ENCODE data around the gene AP4S1.
A peak's percentile ranks its signal among the peaks of the same experiment; 100 is the strongest.
"Not testable (repeated sequence)": the region's sequence is repeated elsewhere in the genome, so short reads cannot be mapped to it uniquely, and the experiment has no call there.

Gene AP4S1

DNA sequence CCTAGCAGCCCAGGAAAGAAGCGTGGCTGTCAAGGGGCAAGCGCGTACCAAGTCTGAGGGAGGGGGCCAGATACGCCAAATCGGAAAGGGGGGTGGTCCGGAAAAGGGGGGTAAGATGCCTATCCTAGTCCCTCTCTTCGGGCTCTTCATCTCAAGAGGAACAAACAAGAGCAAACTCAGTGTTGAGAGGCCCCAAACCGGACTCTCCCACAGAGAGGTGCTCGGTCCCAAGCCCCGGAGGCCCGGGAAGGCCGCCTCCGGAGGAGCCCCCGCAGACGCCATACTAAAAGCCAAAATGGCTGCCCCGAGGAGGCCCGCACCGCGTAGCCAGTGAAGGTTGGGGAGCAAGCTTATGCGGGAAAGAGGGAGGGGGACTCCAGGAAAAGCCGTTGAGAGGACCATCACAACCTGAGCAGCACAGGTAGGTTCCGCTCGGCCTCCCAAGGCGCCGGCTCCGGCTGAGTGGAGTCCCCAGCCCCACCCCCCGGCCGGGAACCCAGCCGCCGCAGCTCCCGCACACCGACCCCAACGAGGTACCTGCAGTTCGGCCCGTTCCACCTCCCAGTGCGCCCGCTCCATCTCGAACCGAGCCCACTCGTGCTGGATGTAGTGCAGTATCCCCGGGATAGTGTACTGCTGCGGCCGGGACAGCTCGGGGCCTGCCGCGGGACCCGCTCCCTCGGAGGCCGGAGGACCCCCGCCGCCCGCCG is at the start of gene AP4S1:
TSS of gene AP4S1 (plus strand) at position 283 of the 710 bp plus-strand sequence. CDS start 40,548 bp downstream, outside the sequence.
- no peak for DNase-seq

- DNase-seq: no peak
Measured at GRCh38 chr14:30977752-30978151, 47.7 kb upstream of the AP4S1 start.

GRCh38 chr14:30980106-30980704 is 45.2 kb upstream of the AP4S1 start:
- DNase-seq: peak; percentile 34

DNA sequence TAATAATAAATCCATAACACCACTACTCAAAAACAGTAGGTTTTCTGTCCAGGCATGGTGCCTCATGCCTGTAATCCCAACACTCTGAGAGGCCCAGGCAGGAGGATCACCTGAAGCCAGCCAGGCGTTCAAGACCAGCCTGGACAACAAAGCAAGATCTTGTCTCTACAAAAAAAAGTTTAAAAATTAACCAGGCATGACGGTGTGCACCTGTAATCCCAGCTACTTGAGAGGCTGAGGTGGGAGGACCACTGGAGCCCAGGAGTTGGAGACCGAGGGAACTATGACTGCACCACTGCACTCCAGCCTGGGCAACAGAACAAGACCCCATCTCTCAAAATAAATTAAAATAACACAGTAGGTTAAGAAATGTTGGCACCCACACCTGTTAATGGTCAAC is 44.5 kb upstream of the AP4S1 start:
- no peak for DNase-seq

DNA sequence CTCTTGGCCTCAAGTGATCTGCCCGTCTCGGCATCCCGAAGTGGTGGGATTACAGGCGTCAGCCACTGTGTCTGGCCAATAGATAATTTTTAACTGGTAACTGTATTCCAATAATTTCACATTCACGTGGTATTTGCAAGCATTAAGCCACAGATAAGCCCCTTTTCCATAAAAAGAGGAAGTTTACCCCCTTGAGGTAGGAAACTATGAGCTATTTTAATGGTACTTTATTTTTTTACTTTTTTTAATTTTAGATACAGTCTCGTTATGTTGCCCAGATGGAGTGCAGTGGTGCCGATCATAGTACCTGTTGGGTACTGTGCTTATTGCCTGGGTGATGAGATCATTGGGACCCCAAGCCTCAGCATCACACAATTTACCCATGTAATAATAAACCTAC is 42.9 kb upstream of the AP4S1 start:
- peak; percentile 20 for DNase-seq

GRCh38 chr14:30983858-30984257 is 41.6 kb upstream of the AP4S1 start:
- no peak for DNase-seq

GRCh38 chr14:30985796-30986195 is 39.7 kb upstream of the AP4S1 start:
- no peak for DNase-seq

- no peak for DNase-seq
Measured at GRCh38 chr14:30988509-30988908, 36.9 kb upstream of the AP4S1 start.

GRCh38 chr14:30990770-30991169 is 34.7 kb upstream of the AP4S1 start:
- DNase-seq: peak; percentile 14

DNA sequence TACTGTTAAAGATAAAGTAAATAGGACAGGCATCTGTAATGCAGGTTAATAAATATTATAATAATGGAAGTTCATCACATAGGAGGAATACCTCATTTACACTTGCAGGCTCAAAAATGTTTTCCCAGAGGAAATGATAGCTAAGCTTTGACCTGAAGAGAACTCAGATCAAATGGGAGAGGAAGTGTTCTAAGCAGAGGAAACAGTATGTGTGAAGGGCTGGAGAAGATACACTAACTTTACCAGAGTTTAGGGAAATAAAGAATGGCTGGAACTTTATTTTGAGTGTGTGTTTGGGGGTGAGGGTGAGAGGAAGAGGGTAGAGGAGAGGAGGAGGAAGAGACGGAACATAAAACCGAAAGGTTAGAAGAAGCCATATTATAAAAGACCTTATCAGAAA is 34.0 kb upstream of the AP4S1 start:
- DNase-seq: no peak

GRCh38 chr14:30993071-30993470 is 32.4 kb upstream of the AP4S1 start:
- no peak for DNase-seq

DNA sequence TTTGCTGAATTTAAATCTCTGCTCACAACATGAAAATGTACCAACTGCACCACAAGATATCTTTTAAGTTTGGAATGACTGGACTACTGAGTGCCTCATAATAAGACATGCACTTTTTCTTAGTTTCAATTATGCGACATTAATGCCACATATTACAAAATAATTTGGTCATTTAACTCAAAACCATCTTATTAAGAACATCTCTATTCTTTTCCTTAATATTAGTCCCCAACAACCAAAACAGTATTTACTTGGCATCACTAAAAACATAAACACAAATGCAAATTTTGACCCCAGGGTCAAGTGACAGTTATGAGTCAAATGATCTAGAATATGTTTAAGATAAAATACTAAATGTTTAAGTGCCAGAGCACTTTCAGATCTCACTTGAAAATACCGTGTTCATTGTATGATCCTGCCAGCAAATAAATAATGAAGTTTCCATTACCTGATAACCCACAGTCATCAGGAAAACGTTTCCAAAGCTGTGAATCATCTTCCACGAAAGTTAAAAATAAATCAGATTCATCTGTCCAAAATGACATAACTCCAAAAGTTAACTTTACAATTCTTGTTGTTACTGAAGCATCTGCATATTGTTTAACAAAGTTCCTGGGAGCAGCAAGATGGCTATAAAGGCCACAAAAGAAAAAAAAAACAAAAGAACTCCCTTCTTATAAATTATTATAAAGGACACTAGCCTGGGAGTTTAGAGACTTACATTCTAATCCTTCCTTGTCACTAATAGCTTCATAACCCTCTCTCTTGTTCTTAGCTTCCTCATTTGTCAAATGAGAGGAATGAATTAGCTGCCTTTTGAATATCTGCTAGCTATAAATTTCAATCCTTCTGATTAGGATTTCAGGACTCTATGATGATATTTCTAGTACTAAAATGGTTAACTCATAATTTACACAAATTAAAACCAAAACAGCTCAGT is 30.5 kb upstream of the AP4S1 start:
- no peak for DNase-seq

DNA sequence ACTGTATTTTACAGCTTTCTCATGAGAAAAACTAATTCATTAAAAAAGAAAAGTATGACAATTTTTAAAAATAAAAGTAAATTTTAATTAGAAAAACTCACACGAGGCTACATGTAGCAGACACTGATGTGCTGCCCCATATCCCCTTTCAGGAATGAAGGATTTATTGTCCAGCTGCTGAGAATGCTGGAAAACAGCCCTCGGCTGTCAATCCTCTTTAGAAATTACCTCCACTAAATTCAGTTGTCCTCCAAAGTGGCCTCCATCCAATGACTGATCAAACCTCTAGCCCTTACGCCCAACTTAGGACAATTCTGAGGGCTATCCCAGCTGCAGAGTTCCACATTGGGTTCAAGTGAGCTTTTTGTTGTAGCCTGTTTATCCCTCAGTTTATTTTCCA is 29.8 kb upstream of the AP4S1 start:
- DNase-seq: no peak

DNA sequence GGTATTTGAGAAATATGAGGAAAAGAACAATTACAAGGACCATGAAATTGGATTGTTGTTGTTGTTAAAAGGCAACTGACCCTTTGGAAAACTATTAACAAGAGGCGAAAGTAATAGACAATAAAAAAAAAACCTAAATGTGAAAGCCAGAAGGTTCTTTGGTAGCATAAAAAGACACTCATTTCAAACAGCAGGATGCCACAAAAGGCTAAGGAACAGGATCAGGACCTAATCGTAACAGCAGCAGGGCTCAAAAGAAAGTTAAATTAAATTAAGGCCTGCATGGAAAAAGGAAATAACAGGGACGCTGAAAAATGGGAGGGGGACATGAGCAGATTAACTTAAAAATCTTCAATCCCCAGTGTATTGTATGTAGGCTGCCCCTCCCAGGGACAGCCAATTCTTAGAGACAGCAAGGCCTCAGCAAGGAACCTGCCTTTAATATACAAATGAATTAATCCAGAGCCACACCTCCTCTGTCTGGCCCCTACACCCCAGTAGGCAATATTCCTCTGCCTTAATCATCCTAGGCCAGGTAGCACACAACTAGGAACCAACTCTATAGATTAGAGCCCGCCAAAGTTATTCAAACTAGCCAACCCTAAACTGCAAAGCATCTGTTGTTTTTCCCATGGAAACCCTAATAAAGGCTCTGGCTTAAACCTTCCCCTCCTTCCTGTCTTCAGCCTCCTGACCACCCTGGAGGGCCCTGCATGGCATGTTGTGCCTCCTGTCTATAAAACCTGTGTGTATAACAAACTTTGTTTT is 28.4 kb upstream of the AP4S1 start:
- DNase-seq: no peak

DNA sequence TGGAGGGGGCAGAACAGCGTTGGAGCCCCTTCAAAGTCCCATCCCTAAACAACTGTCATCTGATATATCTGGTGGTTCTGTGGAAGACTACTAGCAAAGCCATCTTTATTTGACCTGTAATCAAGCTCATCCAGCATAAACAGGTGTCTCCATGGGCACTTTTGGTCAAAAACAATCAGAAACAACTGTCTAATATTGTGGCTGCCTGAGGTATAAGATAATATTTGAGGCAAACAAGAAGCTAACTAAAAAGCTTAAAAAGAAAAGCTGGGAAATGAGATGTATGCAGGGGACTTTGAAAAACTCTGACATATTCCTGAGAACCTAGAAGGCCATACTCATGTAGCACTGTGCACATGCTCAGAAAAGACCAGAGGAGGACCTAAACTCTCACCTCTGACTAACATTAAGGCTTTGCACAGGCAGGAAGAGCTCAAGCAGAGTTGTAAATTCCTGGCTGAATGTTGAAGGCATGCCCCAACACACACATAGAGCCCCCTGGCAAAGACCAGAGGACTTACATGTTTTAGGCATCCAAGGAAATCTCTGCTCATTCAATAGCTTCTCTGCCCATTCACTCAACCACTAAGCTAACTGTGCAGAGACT is 27.2 kb upstream of the AP4S1 start:
- DNase-seq: no peak

DNA sequence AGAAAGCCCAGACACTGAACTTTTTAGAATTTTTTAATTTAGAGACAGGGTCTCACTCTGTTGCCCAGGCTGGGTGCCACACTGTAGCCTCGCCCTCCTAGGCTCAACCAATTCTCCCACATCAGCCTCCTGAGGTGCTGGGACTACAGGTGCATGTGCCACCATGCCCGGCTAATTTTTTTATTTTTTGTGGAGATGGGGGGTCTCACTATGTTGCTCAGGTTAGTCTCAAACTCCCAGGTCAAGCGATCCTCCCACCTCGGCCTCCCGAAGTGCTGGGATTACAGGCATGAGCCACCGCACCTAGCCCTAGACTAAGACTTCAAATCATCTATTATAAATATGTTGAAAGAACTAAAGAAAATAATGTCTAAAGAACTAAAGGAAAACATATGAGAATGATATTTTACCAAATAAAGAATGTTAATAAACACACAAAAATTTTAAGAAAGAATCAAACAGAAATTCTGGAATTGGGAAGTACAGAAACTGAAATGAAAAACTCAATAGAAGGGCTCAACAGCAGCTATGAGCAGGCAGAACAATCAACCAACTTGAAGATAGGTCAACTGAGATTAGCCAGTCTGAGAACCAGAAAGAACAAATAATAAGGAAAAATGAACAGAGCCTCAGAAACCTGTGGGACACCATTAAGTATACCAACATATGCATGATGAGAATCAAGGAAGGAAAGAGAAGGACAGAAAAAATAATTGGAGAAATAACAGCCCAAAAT is 26.2 kb upstream of the AP4S1 start:
- no peak for DNase-seq

GRCh38 chr14:31000629-31001338 is 24.7 kb upstream of the AP4S1 start:
- no peak for DNase-seq

- DNase-seq: no peak
Measured at GRCh38 chr14:31001339-31001658, 24.1 kb upstream of the AP4S1 start.

GRCh38 chr14:31003284-31003683 is 22.2 kb upstream of the AP4S1 start:
- DNase-seq: no peak

DNA sequence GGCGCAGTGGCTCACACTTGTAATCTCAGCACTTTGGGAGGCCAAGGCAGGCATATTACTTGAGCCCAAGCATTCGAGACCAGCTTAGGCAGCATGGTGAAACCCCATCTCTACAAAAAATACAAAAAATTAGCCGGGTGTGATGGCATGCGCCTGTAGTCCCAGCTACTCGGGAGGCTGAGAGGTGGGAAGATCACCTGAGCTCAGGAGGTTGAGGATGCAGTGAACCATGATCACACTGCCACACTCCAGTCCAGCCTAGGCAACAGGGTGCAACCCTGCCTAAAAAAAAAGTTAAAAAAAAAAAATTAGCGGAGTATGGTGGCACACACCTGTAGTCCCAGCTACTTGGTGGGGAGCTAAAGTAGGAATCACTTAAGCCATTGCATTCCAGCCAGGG is 21.4 kb upstream of the AP4S1 start:
- not testable (repeated sequence) for DNase-seq

DNA sequence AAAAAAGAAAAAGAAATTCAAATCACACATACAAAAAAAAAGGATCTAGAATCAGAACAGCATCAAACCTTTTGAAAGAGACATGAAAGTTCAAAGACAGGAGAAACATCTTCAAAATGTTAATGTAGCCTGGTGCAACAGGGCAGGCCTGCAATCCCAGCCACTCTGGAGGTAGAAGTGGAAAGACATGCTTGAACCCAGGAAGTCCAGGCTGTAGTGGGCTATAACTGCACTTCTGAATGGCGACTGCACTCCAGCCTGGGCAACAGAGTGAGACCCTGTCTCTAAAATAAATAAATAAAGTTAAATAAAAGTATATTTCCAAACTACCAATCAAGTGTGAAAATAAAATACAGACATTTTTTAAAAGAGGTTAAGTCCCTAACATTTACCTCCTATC is 18.7 kb upstream of the AP4S1 start:
- DNase-seq: no peak

All from GF-D8 (cell line).